ENCODE results near the gene ROBO4.

The ROBO4 gene

DNA sequence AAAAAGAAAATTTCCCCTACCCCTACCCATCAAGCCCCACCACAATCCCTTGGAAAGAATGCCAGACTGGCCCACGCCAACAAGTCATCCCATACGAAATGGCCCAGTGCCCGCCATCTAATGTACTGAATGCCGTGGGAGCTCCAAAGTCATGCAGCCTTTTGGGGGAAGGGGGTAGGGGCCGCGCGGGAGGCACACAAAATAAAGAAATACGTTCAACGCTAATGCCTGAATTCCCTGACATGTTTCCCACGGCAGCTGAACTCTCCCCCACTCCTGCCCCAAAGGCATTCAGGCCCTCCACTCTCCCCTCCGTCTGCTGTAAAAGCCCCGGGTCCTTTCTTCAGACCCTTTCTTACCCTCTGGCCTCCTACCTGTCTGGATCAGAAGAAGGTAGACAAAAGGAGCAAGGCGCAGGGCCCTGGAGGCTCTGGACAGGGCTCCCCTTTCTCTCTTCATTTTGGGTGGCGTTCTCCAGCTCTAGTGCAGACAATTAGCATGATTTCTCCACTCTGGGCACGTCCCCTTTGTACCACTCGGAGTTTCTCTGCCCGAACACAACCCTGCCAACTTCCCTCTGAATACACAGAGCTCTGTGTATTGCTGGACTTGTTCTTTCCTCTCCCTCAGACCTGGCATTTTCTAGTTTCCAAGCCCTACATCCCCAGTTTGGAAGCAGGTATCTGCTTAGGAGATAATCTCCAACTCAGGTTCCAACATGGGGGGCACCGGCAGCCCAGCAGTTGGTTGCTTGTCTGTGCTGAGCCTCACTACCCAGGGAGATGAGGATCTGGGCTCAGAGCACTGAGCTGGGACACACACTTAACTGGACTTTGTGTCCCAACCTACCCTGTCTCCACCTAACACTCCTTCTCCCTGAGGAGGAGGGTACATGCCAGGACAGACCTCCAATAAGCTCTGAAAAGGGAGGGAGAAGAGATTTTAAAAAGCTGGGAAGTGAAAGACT lies 38.2 kb upstream of the ROBO4 start, which contains the start of gene HEPACAM:
Gene HEPACAM (minus strand): TSS at position 500 of the 967 bp plus-strand sequence. CDS start 41 bp downstream, at position 459.
- POLR2A ChIA-PET, result no interaction called here
- TF ChIP-seq, protein P1, sequence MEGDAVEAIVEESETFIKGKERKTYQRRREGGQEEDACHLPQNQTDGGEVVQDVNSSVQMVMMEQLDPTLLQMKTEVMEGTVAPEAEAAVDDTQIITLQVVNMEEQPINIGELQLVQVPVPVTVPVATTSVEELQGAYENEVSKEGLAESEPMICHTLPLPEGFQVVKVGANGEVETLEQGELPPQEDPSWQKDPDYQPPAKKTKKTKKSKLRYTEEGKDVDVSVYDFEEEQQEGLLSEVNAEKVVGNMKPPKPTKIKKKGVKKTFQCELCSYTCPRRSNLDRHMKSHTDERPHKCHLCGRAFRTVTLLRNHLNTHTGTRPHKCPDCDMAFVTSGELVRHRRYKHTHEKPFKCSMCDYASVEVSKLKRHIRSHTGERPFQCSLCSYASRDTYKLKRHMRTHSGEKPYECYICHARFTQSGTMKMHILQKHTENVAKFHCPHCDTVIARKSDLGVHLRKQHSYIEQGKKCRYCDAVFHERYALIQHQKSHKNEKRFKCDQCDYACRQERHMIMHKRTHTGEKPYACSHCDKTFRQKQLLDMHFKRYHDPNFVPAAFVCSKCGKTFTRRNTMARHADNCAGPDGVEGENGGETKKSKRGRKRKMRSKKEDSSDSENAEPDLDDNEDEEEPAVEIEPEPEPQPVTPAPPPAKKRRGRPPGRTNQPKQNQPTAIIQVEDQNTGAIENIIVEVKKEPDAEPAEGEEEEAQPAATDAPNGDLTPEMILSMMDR (IDR thresholded peaks at IDR 0.05; ENCODE audit: control extremely low read depth, extremely low read depth, low read depth, missing control alignments), result no peak
- CTCF ChIA-PET, result interaction anchor here (1.1 to 1.4 kb wide), 4 partner anchors 8 to 19 kb away, joined by 3 to 4 read pairs (median 4); no protein-coding TSS in a partner anchor
- no peak for DNase-seq (ENCODE audit: extremely low spot score)

DNA sequence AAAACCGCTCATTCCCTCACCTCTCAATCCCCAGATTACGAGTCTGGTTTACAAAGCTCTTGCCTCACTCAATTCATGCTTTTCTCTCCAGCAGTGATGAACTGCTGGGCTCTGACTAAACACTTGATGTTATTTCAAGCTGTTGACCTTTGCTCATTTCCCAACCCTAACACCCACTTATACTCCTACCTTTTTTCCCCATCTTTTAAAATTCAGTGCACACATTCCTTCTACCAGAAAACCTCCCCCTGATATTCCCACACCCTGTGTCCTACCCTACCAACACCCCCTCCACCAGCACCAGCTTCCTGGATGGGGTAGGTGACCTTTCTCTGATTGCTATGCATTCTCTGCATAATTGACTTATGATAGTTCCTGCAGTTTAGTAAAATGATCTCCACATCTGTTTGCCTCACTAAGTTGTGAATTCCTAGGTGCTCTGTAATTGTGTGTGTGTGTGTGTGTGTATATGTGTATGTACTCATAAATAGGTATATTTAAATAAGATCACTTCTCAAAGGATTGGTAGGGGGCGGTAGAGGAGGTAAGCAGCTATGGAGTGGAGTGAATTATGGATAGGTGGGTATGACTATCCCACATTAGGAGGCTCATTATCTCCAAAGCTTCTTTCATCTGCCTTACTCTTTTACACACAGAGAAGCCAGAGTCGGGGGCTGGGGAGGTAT lies 37.3 kb upstream of the ROBO4 start:
- ChIA-PET POLR2A (no interaction called here), CTCF (interaction anchor here (1.0 to 1.4 kb wide), 4 partner anchors 9 to 23 kb away, joined by 3 to 4 read pairs (median 4); no protein-coding TSS in a partner anchor)
- TF ChIP-seq, protein P1 (IDR thresholded peaks at IDR 0.05; ENCODE audit: control extremely low read depth, extremely low read depth, low read depth, missing control alignments), result no peak
- no peak for DNase-seq (ENCODE audit: extremely low spot score)

DNA sequence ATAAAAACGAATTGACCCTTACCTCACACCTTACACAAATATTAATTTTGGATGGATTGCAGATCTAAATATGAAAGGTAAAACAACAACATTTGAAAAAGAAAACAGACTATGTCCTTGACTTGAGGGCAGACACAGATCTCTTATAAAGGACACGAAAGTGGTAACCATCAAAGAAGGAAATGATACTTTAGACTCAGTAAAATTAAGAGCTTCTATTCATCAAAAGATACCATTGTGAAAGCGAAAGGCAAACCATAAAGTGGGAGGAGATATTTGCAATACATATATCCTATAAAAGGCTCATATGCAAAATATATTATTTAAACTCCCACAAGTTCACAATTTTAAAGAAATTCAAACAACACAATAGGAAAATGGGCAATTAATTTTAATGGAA lies 33.1 kb upstream of the ROBO4 start:
- DNase-seq (ENCODE audit: extremely low spot score), result peak; percentile 39
- TF ChIP-seq, protein P1 (IDR thresholded peaks at IDR 0.05; ENCODE audit: control extremely low read depth, extremely low read depth, low read depth, missing control alignments), result no peak
- ChIA-PET CTCF (interaction anchor here (0.6 to 2.1 kb wide), 5 partner anchors 10 to 157 kb away, joined by 3 to 9 read pairs (median 3); no protein-coding TSS in a partner anchor), POLR2A (no interaction called here)

DNA sequence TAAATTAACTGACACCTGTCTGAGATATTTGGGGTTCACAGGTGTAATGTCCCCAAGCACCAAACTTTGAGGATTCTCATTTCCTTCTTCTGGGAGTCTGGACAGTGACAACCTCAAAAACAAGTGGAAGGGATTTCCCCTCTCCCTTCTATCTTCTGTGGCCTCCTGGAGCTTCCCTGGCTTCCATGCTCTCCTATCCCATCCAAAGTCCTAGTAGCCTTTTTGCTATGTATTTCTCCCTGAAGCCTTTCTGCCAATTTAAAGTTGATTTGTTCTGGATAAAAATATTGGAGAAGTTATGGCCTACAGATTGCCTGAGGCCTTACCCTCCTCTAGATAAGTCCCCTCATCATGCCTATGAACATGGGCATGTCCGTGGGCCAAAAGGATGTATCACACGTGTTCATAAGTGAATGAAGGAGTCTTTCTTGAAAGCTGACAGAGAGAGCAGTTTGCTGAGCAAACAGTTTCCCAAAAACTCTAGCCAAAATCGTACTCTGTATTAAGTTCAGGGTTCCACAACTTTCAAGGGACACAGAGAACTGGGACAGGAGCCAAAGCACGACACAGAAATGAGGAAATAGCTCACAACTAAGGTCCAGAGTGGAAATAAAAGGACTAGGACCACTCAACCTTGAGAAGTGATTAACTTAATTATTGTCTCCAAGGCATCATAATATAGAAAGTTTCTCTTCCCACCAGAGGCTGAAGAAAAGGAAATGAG lies 31.4 kb upstream of the ROBO4 start:
- ChIA-PET POLR2A (no interaction called here), CTCF (interaction anchor here (2.1 kb wide), 1 partner anchor 12 kb away, joined by 9 read pairs; no protein-coding TSS in a partner anchor)
- TF ChIP-seq, protein P1 (IDR thresholded peaks at IDR 0.05; ENCODE audit: control extremely low read depth, extremely low read depth, low read depth, missing control alignments), result no peak
- DNase-seq (ENCODE audit: extremely low spot score), result no peak

DNA sequence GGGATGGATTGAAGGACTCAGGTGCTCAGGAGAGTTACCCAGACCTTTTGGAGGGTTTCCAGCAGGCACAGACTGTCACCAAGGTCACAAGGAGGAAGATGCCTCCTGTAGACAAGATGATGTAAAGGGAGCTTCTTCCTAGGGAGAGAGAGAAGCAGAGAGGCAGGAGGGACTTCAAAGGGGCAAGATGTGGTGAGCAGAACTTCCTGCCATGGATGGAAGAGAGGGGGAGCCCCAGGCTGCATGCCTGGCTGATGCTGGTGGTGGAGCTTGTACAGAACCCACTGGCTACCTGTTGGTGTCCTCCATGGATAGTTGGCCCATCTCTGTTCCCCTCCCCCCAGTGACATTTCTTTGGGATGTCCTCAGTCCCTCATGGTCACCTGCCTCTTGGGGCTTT lies 25.6 kb upstream of the ROBO4 start:
- TF ChIP-seq, protein P1 (IDR thresholded peaks at IDR 0.05; ENCODE audit: control extremely low read depth, extremely low read depth, low read depth, missing control alignments), result no peak
- POLR2A ChIA-PET, result no interaction called here
- CTCF ChIA-PET, result no interaction called here
- DNase-seq (ENCODE audit: extremely low spot score), result no peak

DNA sequence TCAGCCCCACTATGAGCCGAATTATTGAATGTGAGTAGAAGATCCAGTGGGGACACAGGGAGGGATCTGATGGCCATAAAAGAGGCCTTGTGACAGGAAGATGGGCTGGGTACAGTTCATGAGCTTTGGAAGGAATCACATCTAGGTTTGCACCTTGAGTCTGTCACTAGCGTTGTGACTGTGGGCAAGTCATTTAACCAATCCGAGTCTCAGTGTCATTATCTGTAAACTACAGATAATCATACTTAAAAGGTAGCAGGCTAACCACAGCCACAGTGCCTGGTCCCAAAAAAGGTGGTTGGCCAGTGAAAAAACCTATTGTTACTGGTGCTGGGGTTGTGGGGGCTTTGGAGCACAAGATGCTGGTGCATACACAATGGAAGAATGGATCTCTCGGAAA lies 25.2 kb upstream of the ROBO4 start:
- CTCF ChIA-PET, result interaction anchor here (0.9 kb wide), 1 partner anchor 433 kb away, joined by 3 read pairs; no protein-coding TSS in a partner anchor
- DNase-seq (ENCODE audit: extremely low spot score), result no peak
- TF ChIP-seq, protein P1 (IDR thresholded peaks at IDR 0.05; ENCODE audit: control extremely low read depth, extremely low read depth, low read depth, missing control alignments), result no peak
- POLR2A ChIA-PET, result no interaction called here
